HG02678 (cell line): ENCODE measurements around the gene ELP4.

Source experiments
- ATAC-seq: cut with Tn5 transposase; IDR thresholded peaks from one replicate; pipeline ENCODE4 v1.9.1; 2021; ENCODE audit warnings: mild to moderate bottlenecking, moderate library complexity; ENCODE audit not compliant: unreplicated experiment

The ELP4 gene

DNA sequence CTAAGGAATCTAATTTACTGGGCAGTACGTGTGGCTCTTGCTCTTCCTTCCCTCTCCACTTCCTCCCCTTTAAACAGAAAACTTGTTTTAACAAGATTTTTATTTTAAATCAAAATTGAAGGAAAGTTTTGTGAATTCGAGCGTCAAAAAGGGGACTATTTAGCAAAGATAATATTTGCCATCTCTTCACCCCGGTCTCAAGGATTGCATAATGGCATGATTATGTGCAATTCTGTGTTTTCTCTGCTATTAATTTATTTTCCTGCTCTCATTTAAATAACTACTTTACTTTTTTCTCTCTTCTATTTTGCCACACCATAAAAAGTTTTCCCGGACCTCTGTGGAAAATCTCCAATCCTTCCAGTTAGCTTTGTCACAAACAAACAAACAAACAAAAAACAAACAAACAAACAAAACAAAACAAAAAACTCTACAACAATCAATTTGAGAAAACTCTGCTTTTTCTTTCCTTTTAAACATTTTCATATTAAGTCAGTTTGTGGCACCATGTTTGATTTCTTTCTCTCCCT lies 311.7 kb downstream of the ELP4 start:
- no peak for ATAC-seq

DNA sequence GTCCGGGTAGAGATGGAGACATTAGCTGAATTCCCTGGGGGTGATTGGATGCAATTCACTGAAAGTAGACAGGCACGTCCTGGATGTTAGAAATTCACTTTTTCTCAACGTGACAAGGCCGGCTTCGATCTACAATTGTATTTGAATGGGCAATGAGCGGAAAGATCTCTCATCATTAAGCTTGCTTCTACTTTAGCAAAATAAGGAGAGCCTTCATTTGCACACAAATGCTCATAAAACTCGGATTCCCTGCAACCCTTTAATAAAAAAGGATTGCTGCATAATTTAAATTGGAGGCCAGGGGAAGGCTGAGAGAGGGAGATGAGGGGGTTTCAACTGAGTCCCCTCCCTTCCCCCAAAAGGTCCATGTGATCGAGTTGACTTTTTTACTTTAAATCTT lies 312.2 kb downstream of the ELP4 start:
- no peak for ATAC-seq

DNA sequence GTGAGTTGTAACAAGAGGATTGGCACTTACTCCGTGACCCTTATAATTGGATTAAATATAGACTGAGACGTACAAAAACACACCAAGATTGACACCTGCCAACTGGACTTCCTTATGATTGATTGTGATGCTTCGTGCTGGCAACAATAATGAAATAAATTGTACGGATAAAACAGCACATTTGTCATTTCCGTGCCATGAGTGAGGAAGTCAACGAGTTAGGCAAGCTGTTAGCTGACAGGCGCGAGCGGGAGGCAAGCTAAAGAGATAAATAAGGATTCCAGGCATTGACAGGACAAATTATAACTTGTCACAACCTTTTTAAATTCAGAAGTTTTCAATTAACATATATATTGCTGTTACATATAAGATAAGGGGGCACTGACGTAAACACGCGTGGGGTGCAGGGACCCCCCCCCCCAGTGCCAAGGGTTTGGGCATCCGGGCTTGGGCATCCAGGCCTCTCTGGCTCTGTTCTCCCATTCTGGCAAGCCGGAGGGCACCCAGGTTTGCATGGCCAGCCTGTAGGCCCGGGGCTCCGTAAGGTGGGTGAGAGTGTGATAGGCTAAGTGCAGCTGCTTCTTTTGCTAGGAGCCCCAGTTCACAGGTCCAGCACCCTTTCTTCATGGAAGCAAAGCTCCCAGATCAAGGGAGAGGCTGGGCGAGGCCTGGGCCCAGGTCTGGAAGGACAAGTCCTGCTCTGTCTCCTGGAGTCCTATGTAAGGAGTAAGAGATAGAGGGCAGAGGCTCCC lies 312.8 kb downstream of the ELP4 start:
- ATAC-seq: no peak

DNA sequence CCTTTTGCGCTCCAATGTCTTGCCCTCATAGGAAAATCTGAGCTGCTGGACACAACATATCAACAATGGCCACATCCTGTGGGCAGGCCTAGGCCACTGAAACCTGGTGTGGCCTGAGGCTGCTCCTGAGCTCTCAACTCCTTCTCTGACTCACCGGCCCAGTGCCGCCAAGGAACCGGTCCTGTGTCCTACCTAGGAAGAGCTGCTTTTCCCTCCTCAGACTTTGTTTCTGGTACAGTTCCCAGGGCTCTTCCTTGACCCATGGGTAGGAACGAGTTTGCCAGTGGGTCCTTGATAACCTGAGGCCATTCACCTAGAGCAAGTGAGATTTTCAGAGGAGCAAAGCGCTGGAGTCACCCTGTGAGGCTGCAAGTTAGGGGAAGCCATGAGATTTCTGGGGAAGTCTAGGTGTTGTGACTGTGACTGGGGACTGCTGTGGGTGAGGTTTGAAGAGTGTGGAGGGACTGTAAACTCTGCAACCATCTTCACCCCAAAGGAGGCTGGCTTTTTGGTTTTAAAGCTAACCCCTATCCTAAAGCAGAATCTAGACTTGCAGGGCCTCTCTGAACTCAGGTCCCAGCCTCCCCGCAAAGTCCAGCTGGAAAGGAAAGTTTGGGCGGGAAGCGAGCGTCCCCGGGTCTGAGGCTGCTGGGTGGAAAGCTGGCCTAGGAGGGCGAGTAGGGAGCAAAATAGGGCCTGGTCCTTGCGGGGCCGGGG lies 313.5 kb downstream of the ELP4 start:
- ATAC-seq: no peak

DNA sequence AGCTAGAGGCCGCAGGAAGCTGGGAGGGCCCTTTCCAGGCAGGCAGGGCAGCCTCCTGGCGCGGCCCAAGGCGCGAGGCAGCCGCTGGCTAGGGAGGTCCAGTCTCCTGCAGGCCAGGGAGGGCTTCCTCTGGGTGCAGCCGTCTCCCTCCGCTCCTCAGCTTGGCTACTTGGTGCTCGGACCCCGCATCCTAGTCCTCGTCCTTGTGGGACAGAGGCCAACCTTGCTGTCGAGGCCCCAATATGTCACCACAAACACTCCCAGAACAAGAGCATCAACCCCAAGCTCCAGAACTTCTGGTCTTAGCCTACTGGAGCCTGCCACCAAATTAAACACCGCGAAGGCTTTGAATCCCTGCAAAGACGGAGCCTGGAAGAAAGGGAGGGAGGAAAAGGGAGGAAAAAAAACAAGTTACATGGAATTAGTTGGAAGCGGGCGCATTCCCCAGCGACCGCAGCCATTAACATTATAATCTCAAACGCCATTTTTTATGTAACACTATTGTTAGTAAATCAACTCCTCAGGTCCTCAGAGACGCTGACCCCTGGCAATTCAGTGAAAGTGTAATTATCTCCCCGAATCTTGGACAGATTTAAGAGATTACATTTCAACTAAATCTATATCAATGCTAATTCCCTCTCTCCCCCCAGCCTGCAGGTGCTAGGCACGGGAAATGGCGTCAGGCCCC lies 314.2 kb downstream of the ELP4 start:
- ATAC-seq: no peak

DNA sequence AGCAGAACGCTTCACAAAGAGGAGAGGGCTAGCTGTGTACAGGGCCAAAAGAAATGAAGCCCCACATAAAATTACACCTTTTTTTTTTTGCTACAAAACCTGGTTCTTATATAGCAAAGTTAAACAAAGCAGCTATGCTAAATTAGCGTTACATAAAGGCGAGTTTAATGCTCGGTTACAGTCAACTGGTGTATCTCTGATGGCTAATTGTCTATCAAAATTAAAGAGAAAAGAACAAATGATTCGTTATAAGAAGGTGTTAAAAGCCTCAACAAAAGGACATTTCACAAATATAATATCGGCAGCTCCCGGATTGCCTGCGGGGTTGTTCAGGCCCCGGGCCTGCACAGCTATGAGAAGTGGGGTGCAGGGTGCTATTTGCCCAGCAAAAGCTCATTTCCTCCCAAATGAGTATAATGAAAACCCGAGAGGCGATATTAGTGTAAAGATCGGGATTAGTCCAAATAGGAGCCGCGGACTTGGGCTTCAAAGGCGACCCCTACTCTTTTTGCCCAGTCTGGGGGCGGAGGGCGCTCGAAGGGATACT lies 314.8 kb downstream of the ELP4 start:
- ATAC-seq: no peak

DNA sequence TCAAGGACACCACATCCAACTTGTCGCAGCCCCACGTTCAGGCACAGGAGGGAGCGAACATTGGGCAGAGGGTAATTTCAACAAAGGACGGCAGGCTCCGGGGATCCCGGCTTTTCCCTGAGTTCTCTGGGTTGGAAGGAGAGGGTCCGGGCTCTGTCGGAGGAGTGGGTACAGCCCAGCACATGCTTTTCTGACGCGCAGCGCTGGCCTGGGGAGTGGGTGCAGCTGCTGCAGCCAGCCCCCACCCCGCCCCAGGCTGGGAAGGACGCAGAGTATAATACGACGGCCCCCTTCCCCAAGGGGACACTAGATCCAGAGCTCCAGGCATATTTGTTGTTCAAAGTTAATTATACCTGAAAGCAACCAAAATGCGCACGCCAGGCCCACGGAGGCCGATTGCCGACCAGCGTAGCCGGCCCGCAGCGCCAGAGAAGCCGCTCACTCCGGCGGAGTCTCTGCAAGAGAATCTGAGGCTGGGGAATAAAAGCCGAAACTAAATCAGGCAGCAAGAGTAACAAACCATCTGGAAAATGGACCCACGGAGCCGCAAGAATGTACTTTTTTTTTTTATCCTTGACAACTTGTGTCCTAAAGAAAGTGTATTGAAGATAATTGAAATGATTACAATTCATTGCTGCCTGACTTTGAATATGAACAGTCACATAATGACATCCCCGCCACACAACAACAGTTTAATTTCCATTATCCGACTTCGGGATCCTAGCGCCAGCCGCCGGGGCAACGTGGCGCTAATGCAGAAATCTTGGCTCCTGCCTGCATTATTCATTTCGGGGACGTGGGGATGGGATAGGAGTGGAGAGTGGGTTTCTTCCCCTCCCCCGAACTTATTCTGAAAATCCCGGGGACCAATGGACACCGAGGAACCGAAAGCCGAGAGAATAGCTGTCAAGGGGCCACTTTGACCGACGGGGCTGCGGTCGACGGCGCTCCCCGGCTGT lies 315.6 kb downstream of the ELP4 start:
- no peak for ATAC-seq

DNA sequence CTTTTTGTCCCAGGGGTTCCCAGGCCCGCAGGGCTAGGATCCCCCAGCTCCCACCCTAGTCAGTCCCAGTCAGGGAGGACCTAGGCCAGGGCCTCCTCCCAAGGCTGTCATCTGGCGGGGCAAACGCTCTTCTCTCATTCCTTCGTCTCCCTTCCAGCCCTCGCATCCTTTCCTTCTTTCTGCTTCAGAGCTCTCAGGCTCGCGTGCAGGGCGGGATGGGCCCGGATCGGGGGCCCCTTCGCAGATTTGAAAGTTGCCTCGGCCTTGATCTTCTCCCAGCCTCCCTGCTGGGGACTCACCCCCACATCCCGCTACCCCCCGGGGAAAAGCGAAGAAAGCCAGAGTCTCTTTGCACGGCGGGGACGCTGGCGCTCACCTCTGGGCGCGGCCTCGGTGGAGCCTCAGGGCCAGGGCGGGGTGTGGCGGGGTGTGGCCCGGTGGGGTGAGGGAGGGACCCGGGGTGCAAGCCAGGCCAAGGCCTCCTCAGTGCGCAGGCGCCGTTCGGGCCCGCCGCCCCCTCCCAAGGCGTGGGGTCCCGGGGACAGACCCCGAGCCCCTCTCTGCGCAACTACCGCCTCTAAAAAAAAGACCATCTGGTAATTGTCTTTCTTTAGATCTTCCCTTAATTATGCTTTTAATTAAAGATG lies 316.4 kb downstream of the ELP4 start:
- no peak for ATAC-seq

DNA sequence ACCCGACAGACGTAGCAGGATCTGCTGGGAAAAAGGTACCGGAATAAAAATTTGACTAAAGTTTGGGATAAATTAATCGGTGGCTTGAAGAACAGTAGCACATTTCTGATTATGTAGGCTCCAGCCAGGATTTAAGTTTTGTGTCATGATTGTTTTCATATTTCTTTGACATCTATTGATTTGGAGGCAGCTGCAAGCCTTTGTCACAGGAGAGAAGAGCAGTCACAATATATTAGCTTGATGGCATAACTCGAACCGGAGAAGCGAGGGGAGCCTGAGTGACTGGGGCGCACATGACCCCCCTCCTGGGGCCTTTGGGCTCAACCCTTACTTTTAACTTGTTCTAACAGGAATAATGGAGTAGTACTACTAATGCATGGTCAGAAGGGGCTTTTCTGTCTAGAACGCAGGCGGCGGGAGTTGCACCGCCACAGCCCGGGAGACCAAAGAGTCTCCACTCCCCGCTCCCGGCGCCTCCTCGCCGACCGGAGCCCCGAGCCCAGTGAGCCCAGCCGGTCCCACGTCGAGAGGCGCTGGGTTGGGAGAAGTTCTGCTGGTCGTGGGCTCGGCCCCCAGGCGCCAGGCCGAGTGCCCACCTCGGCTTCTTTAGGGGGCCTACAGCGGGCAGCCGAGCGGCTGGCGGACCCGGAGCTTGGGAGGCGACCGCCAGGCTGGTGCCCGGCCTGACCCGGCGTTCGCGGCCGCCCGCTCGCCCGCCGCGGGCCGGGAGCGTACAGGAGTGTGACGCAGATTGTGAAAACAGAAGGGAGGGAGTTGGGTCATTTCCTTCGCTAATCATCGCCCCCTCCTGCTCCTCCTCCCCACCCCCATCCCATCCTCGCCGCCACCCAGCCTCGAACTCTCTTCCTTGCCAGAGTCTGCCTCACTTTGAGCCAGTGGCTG lies 317.2 kb downstream of the ELP4 start:
- ATAC-seq: no peak

DNA sequence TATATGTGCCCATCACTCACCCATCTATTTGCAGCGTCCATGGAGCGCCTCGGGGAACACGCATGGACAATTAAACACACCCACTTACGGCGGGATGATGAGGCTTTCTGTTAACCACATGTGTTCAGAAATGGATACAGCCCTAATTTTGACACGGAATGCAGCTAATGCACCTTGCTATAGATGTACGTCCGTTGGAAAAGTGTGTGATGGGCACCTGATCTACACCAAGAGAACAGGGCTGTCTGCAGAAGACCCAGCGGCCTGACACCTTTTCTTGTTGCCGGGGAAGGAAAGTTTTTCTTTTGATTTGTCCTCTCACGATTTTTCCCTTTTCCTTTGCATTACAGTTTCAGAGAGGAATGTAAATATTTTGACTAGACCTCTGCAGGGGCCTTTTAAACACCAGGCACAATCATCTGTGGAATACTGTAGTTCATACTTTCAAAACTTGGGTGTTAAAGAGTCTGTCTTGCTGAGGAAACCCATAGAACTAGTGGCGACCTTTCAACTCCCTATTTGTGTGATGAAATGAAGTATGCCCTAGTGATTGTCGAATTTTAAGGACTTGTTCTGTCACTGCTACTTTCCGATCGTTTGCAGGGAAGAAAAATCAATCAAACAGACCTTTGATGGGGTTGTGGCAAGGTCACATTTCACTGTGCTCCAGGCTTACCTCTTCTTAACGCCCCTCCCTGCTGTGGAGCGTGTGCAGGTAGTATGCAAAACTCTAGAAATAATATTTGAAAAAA lies 318.1 kb downstream of the ELP4 start:
- ATAC-seq: no peak

DNA sequence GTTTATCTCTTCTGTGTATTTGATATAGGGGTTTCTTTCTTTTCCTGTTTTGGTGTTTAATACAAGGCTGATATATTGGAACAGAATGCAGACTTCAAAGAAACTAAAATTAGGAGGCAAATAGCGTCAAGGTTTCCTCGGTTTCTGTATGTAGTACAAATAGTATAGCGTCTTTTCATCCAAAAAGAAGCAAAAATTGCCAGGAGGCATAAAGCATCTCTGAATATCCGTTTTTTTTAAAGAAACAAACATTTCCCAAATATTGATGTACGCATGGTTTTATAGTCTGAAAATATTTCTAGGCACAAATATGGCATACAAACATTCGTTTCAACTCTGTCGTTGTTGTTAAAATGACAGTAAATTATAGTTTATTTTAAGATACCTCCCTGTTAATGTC lies 318.6 kb downstream of the ELP4 start:
- no peak for ATAC-seq

DNA sequence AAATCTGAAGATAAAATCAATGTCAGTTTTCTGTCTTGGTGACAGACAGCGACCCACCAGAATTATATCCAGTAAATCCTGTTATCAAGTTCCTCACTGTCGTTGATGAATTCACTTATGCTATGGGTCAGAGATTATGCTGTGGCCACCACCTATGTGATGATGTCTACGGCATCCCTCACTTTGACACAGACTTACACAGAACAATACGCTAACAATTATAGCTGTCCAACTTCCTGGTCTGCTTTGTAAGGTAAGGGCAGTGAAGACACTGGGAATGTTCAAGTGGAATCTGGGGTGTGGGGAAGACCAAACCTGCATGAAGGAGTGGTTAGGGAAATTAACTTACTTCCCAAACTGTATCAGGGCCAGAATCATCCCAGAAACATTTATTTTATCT lies 320.8 kb downstream of the ELP4 start:
- ATAC-seq: no peak

DNA sequence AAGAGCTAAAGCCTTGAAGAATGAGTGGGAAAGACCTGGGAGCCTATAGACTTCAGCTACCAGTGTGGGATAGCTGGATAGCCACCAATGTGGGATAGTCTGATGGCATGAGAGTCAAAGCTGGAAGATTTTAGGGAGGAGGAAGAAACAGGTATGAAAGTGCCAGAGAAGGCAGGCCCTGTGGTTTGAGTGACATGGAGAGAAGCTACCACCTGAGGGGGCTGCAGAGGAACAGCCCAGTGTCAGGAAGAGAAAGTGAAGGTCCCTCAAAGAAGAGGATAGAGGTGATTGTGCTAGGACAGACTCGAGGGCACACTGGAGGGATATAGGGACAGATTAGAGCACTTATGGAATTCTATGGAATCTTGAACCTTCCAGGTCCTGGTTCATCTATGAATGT lies 324.7 kb downstream of the ELP4 start:
- no peak for ATAC-seq
